ENCODE data around the gene ZNF213. TPM values are rescaled to one million over a fixed set of nuclear protein-coding genes. Genes with fewer than 3 reads are reported as not detected.

ZNF213 gene
- polyA plus RNA-seq, 1 donor from 2014 or later, result 5.1 TPM

DNA sequence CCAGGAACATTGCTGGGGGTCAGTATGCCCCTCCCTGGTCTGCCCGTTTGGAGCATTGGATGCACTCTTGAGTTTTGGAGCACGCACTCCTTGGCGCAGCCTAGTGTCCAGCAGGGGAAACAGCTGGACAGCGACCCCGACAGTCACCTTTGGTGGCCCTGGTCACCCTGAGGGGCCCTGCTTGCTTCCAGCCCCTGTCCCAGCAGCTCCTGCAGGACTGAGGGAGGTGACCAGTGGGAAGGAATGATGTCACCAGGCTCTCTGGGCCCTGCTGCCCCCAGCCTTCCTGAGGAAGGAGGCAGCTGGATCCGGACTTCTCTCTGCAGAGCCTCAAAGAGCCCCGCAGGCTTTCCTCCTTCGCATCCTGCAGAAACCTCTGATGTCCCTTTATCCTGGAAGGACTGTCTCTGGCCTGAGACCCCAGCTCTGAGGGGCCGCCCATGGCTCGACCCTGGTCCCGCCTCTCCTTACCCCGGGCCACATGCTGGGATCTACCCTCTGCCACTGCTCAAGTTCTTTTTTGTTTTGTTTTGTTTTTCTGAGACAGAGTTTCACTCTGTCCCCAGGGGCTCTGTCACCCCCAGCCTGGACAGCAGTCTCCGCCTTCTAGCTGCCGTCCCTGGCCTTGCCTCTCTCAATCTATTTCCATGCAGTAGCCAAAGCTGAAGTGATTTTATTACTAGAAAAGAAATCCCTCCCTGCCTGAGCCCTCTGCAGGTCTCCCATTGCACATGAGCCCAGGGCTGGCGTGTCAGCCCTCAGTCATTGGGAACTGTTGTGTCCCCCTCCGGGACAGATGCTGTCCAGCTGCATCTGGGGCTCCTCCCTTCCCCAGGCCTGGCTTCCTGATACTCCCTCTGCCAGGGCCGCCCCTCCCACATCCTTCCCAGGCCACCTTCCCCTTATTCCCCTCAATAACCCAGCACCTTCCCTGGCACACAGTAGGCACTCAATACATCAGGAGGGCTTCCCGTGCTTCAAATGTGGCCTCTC, 47.3 kb upstream of the ZNF213 start:
- no peak for TF ChIP-seq EZH2 (IDR thresholded peaks at IDR 0.05; ENCODE audit: borderline replicate concordance, insufficient read depth, low read length, poor library complexity, severe bottlenecking)
- Histone ChIP-seq H4K20me1 (ENCODE audit: insufficient read depth) (no peaks in the 10 kb centered on the region), H3K27me3 (ENCODE audit: insufficient read depth, low read depth, low read length) (no peaks in the 10 kb centered on the region), H3K4me3 (ENCODE audit: low read length) (no peak overlapping the region), H3K9me3 (ENCODE audit: low read length) (no peaks in the 10 kb centered on the region), H3F3A (ENCODE audit: insufficient read depth, low read length, poor library complexity, severe bottlenecking) (no peaks in the 10 kb centered on the region), H2AFZ (ENCODE audit: low read depth, low read length) (no peak overlapping the region), H3K9me2 (ENCODE audit: insufficient read depth, low read length) (no peaks in the 10 kb centered on the region), H3K36me3 (ENCODE audit: insufficient read depth, low read length) (no peaks in the 10 kb centered on the region), H3K4me2 (ENCODE audit: low read length) (no peak overlapping the region), H3K79me2 (replicated peaks; ENCODE audit: insufficient read depth, low read length) (no peaks in the 10 kb centered on the region), H3K9ac (ENCODE audit: low read length) (no peak overlapping the region), H3K27ac (ENCODE audit: low read length) (no peak overlapping the region)

DNA sequence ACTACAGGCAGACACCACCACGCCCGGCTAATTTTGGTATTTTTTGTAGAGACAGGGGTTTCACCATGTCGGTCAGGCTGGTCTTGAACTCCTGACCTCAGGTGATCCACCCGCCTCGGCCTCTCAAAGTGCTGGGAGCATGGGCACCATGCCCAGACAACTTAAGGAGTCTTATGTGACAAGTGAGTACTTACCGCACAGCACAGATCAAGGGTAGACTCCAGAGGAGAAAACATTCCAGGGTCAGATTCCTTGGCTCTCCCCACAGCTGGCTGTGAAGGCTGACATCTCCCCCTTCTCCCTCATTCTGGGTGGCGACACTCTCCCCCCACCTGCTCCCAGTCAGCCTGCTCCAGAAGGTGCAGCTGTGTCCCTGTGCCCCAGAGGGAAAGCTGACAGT, 46.4 kb upstream of the ZNF213 start:
- TF ChIP-seq TAF1 (IDR thresholded peaks at IDR 0.05; ENCODE audit: low read depth) (no peak), MXI1 (conservative IDR thresholded peaks at IDR 0.05; ENCODE audit: poor library complexity, severe bottlenecking) (no peak), RAD21 (conservative IDR thresholded peaks at IDR 0.05) (no peak), POLR2AphosphoS5 (IDR thresholded peaks at IDR 0.05) (no peak), EP300 (conservative IDR thresholded peaks at IDR 0.05; ENCODE audit: poor library complexity, severe bottlenecking) (no peak), SMC3 (conservative IDR thresholded peaks at IDR 0.05; ENCODE audit: poor library complexity) (no peak), EZH2 (IDR thresholded peaks at IDR 0.05; ENCODE audit: borderline replicate concordance, insufficient read depth, low read length, poor library complexity, severe bottlenecking) (no peak)
- TF ChIP-seq, protein P1, sequence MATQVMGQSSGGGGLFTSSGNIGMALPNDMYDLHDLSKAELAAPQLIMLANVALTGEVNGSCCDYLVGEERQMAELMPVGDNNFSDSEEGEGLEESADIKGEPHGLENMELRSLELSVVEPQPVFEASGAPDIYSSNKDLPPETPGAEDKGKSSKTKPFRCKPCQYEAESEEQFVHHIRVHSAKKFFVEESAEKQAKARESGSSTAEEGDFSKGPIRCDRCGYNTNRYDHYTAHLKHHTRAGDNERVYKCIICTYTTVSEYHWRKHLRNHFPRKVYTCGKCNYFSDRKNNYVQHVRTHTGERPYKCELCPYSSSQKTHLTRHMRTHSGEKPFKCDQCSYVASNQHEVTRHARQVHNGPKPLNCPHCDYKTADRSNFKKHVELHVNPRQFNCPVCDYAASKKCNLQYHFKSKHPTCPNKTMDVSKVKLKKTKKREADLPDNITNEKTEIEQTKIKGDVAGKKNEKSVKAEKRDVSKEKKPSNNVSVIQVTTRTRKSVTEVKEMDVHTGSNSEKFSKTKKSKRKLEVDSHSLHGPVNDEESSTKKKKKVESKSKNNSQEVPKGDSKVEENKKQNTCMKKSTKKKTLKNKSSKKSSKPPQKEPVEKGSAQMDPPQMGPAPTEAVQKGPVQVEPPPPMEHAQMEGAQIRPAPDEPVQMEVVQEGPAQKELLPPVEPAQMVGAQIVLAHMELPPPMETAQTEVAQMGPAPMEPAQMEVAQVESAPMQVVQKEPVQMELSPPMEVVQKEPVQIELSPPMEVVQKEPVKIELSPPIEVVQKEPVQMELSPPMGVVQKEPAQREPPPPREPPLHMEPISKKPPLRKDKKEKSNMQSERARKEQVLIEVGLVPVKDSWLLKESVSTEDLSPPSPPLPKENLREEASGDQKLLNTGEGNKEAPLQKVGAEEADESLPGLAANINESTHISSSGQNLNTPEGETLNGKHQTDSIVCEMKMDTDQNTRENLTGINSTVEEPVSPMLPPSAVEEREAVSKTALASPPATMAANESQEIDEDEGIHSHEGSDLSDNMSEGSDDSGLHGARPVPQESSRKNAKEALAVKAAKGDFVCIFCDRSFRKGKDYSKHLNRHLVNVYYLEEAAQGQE (IDR thresholded peaks at IDR 0.05; ENCODE audit: borderline replicate concordance), result no peak
- TF ChIP-seq, protein P2, sequence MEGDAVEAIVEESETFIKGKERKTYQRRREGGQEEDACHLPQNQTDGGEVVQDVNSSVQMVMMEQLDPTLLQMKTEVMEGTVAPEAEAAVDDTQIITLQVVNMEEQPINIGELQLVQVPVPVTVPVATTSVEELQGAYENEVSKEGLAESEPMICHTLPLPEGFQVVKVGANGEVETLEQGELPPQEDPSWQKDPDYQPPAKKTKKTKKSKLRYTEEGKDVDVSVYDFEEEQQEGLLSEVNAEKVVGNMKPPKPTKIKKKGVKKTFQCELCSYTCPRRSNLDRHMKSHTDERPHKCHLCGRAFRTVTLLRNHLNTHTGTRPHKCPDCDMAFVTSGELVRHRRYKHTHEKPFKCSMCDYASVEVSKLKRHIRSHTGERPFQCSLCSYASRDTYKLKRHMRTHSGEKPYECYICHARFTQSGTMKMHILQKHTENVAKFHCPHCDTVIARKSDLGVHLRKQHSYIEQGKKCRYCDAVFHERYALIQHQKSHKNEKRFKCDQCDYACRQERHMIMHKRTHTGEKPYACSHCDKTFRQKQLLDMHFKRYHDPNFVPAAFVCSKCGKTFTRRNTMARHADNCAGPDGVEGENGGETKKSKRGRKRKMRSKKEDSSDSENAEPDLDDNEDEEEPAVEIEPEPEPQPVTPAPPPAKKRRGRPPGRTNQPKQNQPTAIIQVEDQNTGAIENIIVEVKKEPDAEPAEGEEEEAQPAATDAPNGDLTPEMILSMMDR (IDR thresholded peaks at IDR 0.05; ENCODE audit: poor library complexity, severe bottlenecking), result no peak
- H3F3A ChIP-seq (ENCODE audit: insufficient read depth, low read length, poor library complexity, severe bottlenecking), result no peaks in the 10 kb centered on the region
- no peak overlapping the region for H3K27ac ChIP-seq (ENCODE audit: low read length)

More for the DNA sequence above, 46.4 kb upstream of the ZNF213 start:
- Histone ChIP-seq H3K79me2 (replicated peaks; ENCODE audit: insufficient read depth, low read length) (no peaks in the 10 kb centered on the region), H3K9ac (ENCODE audit: low read length) (no peak overlapping the region), H3K9me2 (ENCODE audit: insufficient read depth, low read length) (no peaks in the 10 kb centered on the region), H2AFZ (ENCODE audit: low read depth, low read length) (no peak overlapping the region), H3K9me3 (ENCODE audit: low read length) (no peaks in the 10 kb centered on the region), H3K36me3 (ENCODE audit: insufficient read depth, low read length) (no peaks in the 10 kb centered on the region), H3K4me2 (ENCODE audit: low read length) (no peak overlapping the region), H4K20me1 (ENCODE audit: insufficient read depth) (no peaks in the 10 kb centered on the region), H3K4me3 (ENCODE audit: low read length) (no peak overlapping the region), H3K27me3 (ENCODE audit: insufficient read depth, low read depth, low read length) (no peaks in the 10 kb centered on the region)
